ENCODE measurements around the gene THRB.
"Not testable (repeated sequence)": the region's sequence is repeated elsewhere in the genome, so short reads cannot be mapped to it uniquely, and the experiment has no call there.

The THRB gene

DNA sequence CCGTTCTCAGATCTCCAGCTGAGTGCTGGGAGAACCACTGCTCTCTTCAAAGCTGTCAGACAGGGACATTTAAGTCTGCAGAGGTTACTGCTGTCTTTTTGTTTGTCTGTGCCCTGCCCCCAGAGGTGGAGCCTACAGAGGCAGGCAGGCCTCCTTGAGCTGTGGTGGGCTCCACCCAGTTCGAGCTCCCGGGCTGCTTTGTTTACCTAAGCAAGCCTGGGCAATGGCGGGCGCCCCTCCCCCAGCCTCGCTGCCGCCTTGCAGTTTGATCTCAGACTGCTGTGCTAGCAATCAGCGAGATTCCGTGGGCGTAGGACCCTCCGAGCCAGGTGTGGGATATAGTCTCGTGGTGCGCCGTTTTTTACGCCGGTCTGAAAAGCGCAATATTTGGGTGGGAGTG, 399.8 kb downstream of the THRB start:
- not testable (repeated sequence) for DNase-seq (ENCODE audit: low read depth)

DNA sequence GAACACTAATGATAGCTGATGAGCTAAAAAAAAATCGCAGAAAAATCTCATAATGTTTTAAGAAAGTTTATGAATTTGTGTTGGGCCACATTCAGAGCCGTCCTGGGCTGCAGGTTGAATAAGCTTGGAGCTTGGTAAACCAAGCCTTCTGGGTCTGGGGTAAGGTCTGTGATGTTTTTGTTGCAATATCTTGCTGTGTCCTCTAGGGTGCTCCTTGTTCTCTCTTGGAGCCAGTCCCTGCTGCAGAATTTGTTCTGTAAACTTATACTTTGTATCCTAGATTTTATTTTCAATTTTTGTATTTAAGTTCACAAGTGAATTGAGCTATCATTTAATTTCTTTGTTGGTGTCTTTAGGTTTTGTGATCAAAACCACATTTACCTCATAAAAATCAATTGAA, 405.9 kb downstream of the THRB start:
- peak; percentile 40 for DNase-seq (ENCODE audit: low read depth)

DNA sequence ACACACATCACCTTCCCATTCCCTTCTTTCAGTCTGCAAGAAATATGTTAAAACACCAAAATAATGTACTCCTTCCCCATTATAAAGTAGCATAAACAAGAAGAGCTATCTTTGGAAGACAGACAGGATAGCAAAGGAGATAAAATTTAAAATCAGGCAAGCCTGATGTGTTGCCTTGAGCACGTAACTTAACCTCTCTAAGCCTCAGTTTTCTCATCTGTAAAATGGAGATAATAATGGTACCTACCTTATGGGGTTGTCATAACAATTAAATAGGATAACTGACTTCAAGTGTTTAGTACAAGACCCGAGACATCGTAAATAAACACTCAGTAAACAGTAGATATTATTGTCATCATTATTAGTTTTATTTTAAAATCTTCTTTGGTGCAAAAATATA, 407.2 kb downstream of the THRB start:
- DNase-seq (ENCODE audit: low read depth) = no peak

DNA sequence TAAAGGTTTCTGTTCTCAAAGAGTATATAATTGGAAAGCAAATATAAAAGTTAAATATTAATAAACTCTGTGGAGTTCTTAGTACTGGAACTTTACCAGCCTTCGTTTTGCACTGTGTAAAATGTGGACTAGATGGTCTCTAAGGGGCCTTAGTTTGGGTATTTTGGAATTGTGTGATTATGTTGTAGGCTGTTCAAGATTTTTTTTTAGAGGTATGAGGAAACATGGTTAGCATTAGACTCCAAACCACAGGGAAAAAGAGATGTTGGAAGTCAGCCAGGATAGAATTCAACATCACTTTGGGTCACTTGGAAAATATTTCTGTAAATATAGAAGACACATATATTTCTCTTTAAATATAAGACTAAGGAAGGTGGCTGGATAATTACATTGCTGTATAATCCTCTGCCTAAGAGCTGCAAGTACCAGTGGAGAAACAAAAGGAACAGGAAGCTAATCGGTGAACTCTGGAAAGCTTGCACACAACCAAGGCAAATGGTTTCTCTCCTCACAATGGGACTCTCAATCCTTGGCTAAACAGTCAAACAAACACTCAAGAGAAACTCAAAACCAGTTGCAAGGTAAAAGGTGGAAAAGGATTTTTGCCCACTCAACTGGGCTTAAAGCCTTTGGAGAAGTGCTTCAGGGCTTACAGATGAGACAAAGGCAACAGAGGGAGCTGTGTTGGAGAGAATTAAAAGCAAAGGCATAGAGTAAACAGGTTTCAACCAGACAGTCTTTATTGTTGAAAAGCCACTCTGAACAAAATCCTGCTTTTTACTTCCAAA, 407.8 kb downstream of the THRB start:
- peak; percentile 46 for DNase-seq (ENCODE audit: low read depth)

DNA sequence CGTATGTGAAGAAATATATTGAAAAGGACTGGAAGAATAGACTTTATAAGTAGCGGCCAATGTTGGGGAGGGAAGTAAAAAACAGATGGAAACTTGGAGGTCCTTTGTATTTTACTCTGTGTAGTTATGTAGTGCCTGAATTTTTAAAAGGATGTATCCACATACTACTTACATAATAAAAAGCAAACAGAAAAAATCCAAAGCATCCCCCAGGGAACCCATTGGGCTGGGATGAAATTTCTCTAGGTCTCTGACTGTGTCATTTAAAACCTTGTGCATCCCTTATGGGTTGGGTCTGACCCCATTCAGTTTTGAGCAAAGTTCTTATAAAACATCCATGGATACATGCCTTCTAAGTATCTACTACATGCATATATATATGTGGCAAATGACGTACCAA, 408.4 kb downstream of the THRB start:
- no peak for DNase-seq (ENCODE audit: low read depth)

DNA sequence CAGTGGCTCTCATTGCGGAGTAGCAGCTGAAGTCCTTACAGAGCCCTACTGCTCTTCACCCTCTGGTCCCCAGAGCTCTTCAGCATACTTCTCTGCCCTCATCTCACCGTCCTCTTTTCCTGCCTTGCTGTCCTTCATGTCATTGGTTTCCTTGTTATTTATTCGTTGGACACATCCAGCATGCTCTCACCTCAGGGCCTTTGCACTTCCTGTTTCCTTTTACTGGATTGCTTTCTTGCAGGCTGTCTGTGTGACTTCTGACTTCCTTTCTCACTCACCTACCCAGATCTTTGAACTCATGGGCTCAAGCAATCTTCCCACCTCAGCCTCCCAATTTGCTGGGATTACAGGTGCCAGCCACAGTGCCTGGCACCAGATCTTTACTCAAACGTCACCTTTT, 422.5 kb downstream of the THRB start:
- DNase-seq (ENCODE audit: low read depth) = no peak

DNA sequence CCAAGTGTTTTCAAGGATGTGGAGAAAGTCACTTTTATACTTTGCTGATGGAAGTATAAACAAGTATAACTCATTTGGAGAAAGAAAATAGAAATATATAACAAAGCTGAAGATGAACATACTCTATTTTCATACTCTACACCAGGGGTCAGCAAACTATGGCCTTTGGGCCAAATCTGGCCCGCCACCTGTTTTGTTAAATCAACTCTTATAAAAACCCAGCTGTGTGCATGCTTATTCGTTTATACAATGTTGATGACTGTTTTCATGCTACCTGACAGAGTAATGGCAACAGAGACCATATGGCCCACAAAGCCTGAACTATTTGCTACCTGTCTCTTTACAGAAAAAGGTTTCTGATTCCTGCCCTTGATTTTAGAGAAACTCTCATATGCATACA, 425.6 kb downstream of the THRB start:
- no peak for DNase-seq (ENCODE audit: low read depth)

DNA sequence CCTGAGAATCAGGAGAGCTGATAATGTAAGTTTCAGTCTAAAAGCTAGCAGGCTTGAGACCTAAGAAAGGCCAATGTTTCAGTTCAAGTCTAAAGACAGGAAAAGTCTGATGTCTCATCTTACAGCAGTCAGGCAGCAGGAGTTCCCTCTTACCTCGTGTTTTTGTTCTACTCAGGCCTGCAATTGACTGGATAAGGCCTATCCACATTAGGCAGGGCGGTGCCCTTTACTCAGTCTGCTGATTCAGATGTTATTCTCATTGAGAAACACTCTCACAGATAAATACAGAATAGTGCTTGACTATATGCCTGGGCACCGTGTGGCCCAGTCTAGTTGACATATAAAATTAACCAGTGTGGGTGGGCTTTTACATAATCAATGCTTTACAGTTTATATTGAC, 427.2 kb downstream of the THRB start:
- no peak for DNase-seq (ENCODE audit: low read depth)

All from fibroblast of gingiva (primary cell).